Posterior cingulate gyrus (tissue), 11 donors: ENCODE data around the gene TSKU.
"Not testable (repeated sequence)": the region's sequence is repeated elsewhere in the genome, so short reads cannot be mapped to it uniquely, and the experiment has no call there.

Experiments
- DNase-seq, 10 donors: peaks; one replicate each; pipeline versions ENCODE4 v3.0.0 to v3.0.0-alpha.2; 2020 to 2021; ENCODE audit warnings: mixed read lengths in 3 of 10
- intact Hi-C: fragments of 100-400 bp; cut with DNase I; formaldehyde crosslinking; loops from one replicate; pipeline ENCODE4 v1.15.1; 2023

Gene TSKU

GRCh38 chr11:76815678-76816077, 32.5 kb downstream of the TSKU start:
- DNase-seq, intact Hi-C loops: not testable (repeated sequence)

DNA sequence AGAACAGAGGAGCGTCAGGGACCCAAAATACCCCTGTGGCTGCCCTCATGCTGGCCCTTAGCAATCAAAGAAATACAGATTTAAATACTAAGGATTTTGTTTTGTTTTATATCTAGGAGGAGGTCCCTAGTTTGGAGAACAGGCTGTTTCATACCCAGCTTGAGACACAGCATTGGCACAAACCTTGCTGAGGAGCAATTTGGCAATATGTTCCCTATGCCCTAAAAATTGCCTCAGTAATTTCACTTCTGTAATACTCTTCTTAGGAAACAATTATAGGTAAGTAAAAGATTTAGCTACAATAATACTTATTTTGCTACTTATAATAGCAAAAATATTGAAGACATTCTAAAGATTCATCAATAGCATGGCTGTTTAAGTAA, 37.0 kb downstream of the TSKU start:
- DNase-seq, result no peak
- intact Hi-C loops, result no loop called here

DNA sequence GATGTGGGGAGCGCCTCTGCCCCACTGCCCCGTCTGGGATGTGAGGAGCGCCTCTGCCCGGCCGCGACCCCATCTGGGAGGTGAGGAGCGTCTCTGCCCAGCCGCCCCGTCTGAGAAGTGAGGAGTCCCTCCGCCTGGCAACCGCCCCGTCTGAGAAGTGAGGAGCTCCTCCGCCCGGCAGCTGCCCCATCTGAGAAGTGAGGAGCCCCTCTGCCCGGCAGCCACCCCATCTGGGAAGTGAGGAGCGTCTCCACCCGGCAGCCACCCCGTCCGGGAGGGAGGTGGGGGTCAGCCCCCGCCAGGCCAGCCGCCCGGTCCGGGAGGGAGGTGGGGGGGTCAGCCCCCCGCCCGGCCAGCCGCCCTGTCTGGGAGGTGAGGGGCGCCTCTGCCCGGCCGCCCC, 38.2 kb downstream of the TSKU start:
- intact Hi-C loops, result not testable (repeated sequence)
- DNase-seq, result peak in 1 of 10 donors; percentile 73

DNA sequence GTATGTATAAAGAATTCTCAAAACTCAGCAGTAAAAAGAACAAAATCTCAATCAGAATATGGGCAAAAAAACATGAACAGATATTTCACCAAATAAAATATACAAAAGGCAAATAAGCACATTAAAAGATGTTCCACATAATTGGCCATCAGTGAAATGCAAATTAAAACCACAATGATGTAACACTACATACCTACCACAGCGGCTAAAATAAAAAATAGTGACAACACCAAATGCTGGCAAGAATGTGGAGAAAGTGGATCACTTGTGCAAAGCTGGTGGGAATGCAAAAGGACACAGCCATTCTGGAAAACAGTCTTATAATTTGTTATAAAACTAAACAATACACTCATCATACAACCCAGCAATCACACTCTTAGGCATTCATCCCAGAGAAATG, 39.2 kb downstream of the TSKU start:
- DNase-seq, result no peak
- intact Hi-C loops, result no loop called here

GRCh38 chr11:76823481-76824028, 40.4 kb downstream of the TSKU start:
- no peak for DNase-seq

DNA sequence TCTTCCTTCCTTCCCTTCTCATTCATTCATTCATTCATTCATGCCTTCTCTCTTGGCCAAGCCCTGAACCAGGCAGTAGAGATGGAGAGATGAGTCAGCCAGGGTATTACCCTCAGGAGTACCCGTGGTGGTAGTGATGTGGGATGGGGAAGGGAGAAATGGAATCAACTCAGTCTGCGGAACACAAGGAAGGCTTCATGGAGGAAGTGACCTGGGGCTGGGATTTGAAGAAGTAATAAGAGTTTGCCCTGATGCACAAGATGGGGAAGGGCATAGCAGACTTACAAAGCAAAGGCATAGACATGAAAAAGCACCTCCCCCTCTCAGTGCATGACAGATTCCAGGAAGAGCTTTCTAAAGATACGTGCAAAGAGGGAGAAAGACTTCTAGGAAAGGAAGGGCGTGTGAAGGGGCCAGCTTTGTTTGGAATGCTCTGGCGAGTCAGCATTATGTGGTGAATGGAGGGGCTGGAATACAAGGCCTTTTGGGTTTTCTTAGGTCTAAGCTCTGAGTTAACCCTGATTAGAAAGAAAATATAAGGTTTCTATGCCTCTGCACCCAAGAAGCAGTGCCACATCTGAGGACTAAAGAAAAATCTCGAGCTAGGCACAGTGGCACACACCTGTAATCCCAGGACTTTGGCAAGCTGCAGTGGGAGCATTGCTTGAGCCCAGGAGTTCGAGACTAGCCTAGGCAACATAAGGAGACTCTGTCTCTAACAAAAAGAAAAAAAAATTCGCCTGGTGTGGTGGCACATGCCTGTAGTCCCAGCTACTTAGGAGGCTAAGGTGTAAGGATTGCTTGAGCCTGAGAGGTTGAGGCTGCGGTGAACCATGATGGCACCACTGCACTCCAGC, 41.2 kb downstream of the TSKU start:
- intact Hi-C loops, result no loop called here
- DNase-seq, result no peak

More at GRCh38 chr11:76823481-76824028, 40.4 kb downstream of the TSKU start:
- intact Hi-C loops, result no loop called here

DNA sequence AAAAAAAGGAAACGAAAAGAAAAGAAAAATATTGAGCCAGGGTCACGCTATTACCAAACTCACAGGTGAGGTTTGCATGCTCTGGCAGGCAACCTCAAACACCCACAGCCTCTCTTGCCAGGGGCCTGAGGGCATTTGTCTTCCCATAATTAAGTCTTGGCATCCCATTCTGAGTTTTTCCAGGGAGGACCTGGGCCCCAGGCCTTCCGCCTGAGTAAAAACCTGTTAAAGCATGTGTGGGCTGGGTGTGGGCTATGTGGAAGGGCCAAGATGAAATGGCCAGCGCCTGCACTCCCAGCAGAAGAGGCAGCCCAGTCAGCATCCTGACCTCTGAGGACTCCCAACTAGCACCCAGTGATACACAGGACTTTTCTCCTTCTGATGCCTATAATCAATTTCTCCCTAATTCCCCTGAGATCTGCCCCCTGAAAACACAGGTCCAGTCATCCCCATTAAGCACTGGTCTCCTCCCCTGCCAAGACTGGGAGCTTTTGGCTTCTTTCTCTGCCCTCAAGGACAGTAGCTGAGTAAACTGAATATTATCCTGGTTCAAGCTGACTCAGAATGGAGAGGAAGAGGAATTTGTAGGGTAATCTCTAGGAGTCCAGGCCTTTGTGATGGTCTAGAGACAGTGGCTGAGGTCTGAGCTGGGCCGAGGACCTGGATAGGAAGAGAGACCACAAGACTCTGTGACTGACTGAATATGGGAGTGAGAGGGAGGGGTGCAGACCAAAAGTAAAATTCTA, 42.0 kb downstream of the TSKU start:
- no peak for DNase-seq
- intact Hi-C loops, result no loop called here

DNA sequence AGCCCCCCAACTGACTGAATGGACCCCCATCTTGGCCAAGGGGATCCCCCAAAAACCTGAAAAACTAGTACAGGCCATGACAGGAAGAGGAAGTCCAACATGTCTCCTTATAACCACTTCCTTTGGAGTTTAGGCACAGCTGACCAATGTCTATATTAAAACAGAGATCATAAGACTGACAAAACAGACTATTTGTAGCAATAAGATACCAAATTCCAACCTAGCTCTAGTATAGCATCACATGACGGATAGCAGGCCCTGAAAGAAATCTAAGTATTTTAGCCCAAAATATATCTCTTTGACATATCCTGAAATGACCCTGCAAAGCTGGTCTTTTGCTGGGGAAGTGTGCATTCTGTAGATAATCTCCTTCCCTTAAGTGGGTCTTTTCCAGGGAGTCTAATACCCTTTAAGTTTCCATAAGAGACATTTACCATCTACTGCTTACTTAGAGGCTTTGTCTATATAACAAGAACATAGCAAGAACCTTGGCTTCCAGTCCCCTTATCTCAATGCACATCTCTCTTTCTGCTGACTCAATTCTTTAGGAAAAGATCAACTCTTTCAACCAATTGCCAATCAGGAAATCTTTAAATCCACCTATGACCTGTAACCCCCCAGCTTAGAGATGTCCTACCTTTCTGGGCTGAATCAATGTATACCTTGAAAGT, 42.7 kb downstream of the TSKU start:
- intact Hi-C loops, result no loop called here
- no peak for DNase-seq

DNA sequence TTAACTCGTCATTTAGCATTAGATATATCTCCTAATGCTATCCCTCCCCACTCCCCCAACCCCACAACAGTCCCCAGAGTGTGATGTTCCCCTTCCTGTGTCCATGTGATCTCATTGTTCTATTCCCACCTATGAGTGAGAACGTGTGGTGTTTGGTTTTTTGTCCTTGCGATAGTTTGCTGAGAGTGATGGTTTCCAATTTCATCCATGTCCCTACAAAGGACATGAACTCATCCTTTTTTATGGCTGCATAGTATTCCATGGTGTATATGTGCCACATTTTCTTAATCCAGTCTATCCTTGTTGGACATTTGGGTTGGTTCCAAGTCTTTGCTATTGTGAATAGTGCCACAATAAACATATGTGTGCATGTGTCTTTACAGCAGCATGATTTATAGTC, 43.4 kb downstream of the TSKU start:
- intact Hi-C loops, DNase-seq: not testable (repeated sequence)

DNA sequence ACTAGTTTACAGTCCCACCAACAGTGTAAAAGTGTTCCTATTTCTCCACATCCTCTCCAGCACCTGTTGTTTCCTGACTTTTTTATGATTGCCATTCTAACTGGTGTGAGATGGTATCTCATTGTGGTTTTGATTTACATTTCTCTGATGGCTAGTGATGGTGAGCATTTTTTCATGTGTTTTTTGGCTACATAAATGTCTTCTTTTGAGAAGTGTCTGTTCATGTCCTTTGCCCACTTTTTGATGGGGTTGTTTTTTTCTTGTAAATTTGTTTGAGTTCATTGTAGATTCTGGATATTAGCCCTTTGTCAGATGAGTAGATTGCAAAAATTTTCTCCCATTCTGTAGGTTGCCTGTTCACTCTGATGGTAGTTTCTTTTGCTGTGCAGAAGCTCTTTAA, 43.8 kb downstream of the TSKU start:
- DNase-seq, intact Hi-C loops: not testable (repeated sequence)

GRCh38 chr11:76830639-76831327, 47.6 kb downstream of the TSKU start:
- no peak for DNase-seq
- intact Hi-C loops, result no loop called here

- intact Hi-C loops, result no loop called here
- no peak for DNase-seq
Measured at GRCh38 chr11:76831686-76832310, 48.6 kb downstream of the TSKU start.

DNA sequence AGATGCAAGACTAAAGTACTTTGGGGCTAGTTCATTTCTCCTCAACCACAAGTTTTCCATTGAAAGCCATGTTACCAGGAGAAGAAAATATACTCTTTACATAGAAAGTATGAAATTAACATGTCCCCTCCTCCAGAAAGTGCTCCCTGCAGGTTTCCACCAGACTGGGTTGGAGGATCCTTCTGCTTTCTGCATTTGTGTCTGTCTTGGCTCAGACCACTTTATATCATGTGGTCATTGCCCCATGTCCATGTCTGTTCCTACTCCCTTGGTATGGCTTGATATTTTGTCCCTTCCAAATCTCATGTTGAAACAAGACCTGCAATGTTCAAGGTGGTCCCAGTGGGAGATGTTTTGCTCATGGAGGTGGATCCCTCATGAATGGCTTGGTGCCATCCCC, 49.2 kb downstream of the TSKU start:
- intact Hi-C loops, result no loop called here
- DNase-seq, result no peak

DNA sequence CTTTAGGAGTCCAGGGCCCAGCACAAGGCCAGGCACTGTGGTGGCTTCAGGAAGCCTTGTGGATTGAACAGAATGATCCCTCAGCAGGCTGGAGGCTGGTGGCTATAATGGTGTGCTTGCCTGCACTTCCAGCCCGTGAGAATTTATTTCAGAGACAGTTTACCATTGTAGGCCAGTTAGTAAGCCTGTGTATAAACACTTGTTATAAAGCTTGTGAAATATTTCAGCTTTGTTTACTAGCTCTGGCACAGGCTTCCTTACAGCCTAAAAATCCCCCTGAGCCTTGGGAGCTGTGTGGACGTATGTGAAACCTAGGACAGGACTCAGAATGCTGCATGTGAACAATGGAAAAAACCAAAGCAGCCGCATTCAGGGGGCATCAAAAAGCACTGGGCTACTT, 51.0 kb downstream of the TSKU start:
- intact Hi-C loops, result no loop called here
- DNase-seq, result no peak

DNA sequence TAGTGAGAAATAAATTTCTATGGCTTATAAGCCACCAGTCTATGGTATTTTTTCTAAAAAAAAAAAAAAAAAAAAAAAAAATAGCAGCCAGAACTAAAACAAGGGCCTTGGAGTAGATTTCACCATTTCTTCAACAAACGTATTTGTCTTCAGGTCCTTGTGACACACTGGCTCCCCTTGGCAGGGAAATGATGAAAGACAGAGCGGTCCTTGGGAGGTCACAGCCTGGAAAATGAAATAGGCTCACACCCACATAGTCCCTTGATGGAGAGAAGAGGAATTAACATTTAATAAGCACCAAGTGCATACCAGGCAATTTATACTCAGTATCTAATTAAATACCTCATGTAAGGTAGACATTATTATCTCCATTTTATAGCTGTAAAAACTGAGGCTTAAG, 51.9 kb downstream of the TSKU start:
- intact Hi-C loops, result no loop called here
- DNase-seq, result no peak

- intact Hi-C loops, result no loop called here
- DNase-seq, result peak in 6 of 10 donors; percentile 36 to 88 (median 55)
Measured at GRCh38 chr11:76835928-76836612, 52.9 kb downstream of the TSKU start.

DNA sequence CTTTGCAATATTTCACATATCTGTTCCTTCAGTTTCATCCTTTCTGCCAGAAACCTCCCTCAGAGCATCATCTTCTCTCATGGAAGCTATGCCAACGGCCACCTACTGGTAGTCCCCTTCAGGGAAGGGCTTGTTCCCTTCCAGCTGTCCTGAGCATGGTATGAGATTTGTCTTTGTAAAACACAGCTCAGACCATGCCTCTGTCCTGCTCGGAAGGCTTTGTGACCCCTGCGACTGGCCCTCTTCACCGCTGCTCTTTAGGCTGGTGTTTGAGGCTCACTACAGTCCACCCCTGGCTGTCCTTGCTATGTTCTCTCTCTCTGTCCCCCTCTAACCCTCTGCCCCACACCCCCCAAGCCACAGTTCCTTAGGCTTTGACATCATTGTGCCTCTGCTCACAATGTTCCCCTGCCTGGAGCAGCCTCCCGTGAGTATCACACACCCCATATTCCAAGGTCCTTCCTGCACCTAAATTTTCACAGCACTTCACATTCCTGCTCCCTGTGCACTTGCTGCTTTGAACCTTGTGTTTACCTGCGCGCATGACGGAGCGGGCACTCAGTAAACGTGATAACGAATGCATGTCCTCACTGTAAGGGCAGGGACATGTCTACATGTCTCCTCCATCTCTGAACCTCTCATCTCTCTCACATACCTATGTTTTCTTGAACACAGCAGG, 53.6 kb downstream of the TSKU start:
- DNase-seq, result no peak
- intact Hi-C loops, result no loop called here
